ENCODE measurements around the gene FLII.
"Not testable (repeated sequence)": the region's sequence is repeated elsewhere in the genome, so short reads cannot be mapped to it uniquely, and the experiment has no call there.

FLII gene

GRCh38 chr17:18258356-18259038 is at the start of gene FLII:
TSS of gene FLII (minus strand) at chr17:18258738. CDS start at chr17:18258690, 48 bp downstream.
- DNase-seq (ENCODE audit: low spot score) = peak; percentile 80

DNA sequence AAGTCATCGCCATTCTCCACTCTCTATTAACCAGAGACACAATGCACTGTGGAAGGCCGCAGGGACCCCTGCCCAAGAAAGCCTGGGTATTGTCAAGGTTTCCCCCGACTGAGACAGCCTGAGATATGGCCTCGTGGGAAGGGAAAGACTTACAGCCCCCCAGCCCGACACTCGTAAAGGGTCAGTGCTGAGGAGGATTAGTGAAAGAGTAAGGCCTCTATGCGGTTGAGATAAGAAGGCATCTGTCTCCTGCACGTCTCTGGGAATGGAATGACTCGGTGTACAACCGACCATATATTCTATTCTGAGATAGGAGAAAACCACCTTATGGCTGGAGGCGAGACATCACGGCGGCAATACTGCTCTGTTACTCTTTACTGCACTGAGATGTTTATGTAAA is 44.7 kb upstream of the FLII start:
- DNase-seq (ENCODE audit: low spot score) = not testable (repeated sequence)

- no peak for DNase-seq (ENCODE audit: low spot score)
Observed at GRCh38 chr17:18300725-18301480, 42.4 kb upstream of the FLII start.

DNA sequence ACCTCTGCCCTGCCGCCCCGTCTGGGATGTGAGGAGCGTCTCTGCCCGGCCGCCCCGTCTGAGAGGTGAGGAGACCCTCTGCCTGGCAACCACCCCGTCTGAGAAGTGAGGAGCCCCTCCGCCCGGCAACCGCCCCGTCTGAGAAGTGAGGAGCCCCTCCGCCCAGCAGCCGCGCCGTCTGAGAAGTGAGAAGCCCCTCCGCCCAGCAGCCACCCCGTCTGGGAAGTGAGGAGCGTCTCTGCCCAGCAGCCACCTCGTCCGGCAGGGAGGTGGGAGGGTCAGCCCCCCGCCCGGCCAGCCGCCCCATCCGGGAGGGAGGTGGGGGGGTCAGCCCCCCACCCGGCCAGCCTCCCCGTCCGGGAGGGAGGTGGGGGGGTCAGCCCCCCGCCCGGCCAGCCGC is 39.5 kb upstream of the FLII start:
- DNase-seq (ENCODE audit: low spot score) = not testable (repeated sequence)

DNA sequence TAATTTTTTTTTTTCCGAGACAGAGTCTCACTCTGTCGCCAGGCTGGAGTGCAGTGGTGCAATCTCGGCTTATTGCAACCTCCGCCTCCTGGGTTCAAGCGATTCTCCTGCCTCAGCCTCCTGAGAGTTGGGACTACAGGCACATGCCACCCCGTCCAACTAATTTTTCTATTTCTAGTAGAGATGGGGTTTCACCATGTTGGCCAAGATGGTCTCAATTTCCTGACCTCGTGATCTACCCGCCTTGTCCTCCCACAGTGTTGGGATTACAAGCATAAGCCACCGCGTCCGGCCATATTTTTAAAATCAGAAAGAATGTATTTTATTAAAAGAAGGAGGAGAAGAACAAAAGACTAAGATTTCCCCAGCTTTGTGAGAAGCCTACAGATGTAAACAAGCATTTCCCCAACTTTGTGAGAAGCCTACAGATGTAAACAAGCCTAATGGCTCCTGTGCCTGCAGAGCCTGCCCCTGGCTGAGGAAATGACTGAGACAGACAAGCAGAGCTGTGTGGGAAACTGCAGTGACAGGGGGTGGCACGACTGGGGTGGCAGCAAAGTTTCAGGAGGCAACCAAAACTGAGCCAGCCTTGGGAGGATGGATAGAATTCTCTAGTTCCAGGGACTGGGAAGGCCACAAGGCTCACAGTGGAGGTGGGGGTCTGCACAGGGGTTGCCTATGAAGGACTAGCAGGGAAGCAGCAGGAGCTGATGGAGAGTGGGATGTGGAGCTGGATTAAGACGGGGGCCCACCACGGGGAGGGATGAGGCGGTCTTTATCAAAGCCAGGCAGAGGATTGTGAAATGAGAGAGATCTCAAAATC is 33.4 kb upstream of the FLII start:
- no peak for DNase-seq (ENCODE audit: low spot score)

DNA sequence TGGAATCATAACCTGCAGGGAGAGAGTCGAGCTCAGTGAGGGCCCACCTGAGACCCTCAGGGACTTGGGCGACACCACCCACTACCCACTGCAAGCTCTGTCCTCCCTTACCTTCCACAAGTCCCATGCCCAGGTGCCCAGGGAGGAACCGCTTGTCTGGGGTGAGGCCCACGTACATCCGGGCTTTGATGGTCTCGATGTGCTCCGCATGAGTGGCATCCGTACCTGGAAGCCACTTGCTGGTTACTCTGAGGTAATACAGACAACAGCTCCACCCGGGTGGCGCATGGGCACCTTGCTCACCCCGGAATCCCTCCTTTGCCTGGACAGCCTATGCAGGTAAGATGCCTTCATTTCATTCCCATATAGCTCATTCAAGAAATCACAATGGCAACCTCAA is 26.8 kb upstream of the FLII start:
- no peak for DNase-seq (ENCODE audit: low spot score)

- DNase-seq (ENCODE audit: low spot score) = no peak
Observed at GRCh38 chr17:18281788-18282187, 23.2 kb upstream of the FLII start.

DNA sequence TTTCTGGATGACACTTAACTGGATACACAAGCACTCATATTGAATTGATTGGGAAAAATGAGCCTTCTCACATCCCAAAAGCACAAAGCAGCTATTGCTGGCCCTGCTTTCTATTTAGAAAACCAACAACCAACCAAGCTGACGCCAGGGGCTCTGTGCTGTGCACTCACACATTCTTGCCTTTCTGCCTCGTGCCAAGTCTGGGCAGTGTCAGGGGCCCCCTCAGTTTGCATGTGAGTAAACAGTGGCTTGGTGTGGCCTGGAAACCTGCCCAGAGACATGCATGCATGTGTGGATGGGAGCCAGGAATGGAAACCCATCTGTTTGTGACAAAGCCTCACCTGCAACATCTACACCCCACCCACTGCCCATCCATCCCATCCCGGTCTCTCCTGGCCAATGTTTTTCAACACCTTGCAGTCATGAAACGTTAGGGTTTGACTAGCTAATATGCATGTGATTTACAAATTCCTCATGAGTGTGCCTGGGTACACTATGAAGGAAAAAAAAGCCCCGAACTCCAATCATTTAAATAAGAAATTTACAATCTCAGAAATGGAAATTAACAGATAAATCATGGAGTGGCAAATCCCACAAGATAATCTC is 22.3 kb upstream of the FLII start:
- DNase-seq (ENCODE audit: low spot score) = no peak

GRCh38 chr17:18280249-18280648 is 21.7 kb upstream of the FLII start:
- DNase-seq (ENCODE audit: low spot score) = no peak

GRCh38 chr17:18278867-18279266 is 20.3 kb upstream of the FLII start:
- DNase-seq (ENCODE audit: low spot score) = no peak

GRCh38 chr17:18277076-18277475 is 18.5 kb upstream of the FLII start:
- DNase-seq (ENCODE audit: low spot score) = no peak

GRCh38 chr17:18270046-18270931 is 11.8 kb upstream of the FLII start:
- DNase-seq (ENCODE audit: low spot score) = no peak

DNA sequence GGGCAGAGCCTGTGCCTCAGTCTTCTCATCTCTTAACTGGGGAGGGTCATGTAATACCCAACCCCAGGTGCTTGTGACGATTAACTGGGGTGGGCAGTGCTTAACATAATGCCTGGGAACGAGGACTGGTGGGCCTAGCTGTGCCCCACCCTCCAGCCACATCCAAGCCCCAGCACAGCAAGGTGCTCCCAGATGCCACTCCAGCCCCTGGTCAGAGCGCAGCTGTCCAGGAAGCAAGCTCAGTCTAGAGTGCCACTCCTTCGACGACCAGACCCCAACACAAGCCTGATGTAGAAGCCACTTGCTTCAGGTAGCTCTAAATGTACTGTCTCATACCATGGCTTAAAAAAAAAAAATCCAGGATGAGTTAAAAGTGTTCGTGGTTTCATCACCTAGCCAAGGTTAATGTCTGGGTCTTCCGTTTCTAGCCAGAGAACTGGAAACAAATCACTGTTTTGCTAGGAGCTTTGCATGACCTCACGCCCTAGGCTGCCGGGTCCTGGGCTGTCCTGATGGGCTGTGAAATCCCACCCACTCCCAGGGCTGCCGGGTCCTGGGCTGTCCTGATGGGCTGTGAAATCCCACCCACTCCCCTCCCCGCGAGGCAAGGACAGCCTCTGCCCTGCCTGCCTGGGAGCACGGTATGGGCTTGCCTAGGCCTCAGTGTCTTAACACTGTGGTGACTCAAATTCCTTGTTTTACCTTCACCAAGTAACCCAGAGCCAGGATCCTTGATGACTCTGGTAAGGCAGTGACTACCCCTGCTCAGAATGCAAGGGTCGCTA is 9.6 kb upstream of the FLII start:
- no peak for DNase-seq (ENCODE audit: low spot score)

DNA sequence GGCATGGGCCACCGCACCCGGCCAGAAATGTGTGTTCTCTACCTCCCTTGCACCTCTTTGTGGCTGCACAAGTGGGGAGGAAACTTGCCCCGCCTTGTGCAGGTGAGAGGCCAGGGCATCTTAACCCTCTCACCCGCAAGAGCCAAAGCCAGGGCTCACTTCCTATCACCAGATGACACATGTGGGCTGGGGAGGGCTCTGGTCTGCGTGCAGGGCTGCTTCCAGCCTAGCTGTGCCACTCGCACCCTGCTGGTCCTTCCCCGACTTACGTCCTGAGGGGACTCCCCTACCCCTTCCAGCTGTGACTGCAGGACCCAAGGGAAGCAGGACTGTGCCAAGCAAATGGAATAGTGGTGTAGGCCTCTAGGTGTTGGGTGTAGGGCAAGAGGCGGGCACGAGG is 8.8 kb upstream of the FLII start:
- no peak for DNase-seq (ENCODE audit: low spot score)

- DNase-seq (ENCODE audit: low spot score) = no peak
Observed at GRCh38 chr17:18263885-18264682, 5.5 kb upstream of the FLII start.

DNA sequence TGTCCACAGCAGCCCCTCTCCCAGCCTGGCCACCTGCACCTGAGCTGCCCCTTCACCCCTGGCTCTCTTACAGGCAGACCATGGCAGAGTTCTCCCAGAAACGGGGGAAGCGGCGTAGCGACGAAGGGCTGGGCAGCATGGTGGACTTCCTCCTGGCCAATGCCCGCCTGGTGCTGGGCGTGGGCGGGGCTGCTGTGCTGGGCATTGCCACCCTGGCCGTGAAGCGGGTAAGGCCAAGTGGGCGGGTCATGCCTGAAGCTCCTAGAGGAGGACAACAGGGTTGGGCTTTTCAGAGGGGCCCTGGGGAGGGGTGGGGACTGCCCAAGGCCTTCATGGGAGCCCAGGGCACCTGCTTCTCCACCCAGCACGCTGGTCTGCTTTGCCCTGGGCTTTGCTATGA is 4.1 kb upstream of the FLII start:
- no peak for DNase-seq (ENCODE audit: low spot score)

DNA sequence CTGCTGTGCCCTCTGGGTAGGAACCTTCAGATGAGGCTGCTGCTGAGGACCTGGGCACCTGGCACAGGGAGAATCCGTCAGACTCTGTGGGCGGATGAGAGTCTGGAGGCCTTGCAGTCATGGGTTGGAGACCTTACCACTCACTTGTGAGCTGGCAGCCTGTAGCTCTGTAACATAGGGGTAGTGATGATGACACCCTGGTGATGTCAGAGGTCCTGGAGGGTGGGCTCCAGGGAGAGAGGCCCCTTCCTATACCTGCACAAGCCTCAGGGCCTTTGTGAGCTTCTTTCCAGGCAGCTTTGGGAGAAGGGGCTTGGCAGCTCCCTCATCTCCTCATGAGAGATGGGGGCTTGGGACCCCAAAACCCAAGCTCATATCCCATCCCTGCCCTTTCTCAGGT is 3.6 kb upstream of the FLII start:
- DNase-seq (ENCODE audit: low spot score) = no peak

DNA sequence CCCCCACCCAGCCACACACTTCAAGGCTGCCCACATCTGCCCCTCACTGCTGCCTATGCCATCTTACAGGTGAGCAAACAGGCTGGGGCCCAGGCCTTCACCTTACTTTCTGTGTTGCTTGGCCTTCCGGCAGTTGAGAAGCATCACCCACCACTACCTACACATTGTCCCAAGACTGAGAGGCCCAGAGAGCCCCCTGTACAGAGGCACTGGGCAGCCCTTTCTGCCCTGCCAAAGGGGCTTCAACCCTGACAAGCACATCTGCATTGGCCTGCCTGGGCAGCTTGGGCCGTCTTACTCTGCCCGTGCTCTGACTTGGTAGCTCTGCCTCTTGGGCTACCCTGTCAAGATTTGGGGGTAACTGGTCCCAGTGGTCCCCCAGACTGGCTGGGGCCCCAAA is 3.1 kb upstream of the FLII start:
- no peak for DNase-seq (ENCODE audit: low spot score)

GRCh38 chr17:18261146-18261515 is 2.6 kb upstream of the FLII start:
- DNase-seq (ENCODE audit: low spot score) = no peak

Measured in putamen (tissue), 1 donor.